ENCODE measurements around the gene SASH1. TPM values are rescaled to one million over a fixed set of nuclear protein-coding genes. Genes with fewer than 3 reads are reported as not detected.

Gene SASH1
- total RNA-seq, 1 experiment from 2014 or later = 33.2 TPM

DNA sequence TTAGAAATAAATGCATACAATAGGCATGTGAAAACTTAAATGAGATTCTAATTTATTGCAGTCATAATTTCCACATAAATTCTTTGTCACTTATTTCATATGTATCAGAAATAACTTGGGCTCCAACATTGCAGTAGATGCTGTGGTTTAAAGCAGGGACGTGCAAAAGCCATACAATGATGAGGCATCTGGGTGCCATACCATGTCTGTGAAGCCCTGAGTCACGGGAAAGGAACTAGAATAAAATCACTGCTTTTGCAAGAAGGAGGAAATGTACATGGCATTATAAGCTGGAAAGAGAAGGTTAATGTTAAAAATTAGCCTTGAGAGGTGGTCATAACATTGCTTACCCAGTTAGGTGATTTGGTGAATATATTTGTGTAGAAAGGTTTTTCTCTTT is 180.4 kb downstream of the SASH1 start:
- no peaks in the 10 kb centered on the region for H3K9me3 Mint-ChIP-seq
- Histone ChIP-seq H2BK120ac (ENCODE audit: low read depth, low read length, poor library complexity, severe bottlenecking) (no peak overlapping the region), H3K27me3 (ENCODE audit: insufficient read depth, low read length) (no peaks in the 10 kb centered on the region), H2BK12ac (ENCODE audit: insufficient read length, low read depth, low read length) (no peak overlapping the region), H4K8ac (replicated peaks; ENCODE audit: insufficient read length, low read depth, low read length) (no peak overlapping the region), H3K23me2 (ENCODE audit: insufficient read length, low read depth, low read length, poor library complexity, severe bottlenecking) (no peaks in the 10 kb centered on the region), H3K4ac (ENCODE audit: low read depth, low read length) (no peak overlapping the region), H4K91ac (ENCODE audit: insufficient read length, low read depth, low read length) (no peak overlapping the region), H2BK5ac (ENCODE audit: insufficient read length, low read length) (no peak overlapping the region), H3K4me1 (ENCODE audit: insufficient read depth, low read length) (peaks cover 2% of the 10 kb centered on the region; the same call in 1 of the 2 replicates), H3K79me2 (ENCODE audit: insufficient read depth, low read length) (no peaks in the 10 kb centered on the region), H3K9ac (ENCODE audit: extremely low read depth, insufficient read length, low read length) (no peak overlapping the region), H3T11ph (ENCODE audit: low read length) (no peak overlapping the region), H2BK20ac (ENCODE audit: low read depth, low read length, poor library complexity, severe bottlenecking) (no peak overlapping the region), H3K79me1 (ENCODE audit: insufficient read depth, low read depth, low read length, poor library complexity, severe bottlenecking) (no peaks in the 10 kb centered on the region), H2AK5ac (ENCODE audit: insufficient read length, low read length) (no peak overlapping the region), H4K20me1 (ENCODE audit: control insufficient read depth, insufficient read depth, insufficient read length) (no peaks in the 10 kb centered on the region), H2BK15ac (ENCODE audit: low read depth, low read length) (no peak overlapping the region), H3K9me3 (ENCODE audit: control insufficient read depth, low read depth, low read length) (no peaks in the 10 kb centered on the region), H2AFZ (ENCODE audit: low read length) (no peak overlapping the region), H3K27ac (ENCODE audit: insufficient read length, low read depth, low read length) (no peak overlapping the region), H3K18ac (ENCODE audit: insufficient read length, low read depth, low read length) (no peak overlapping the region), H3K56ac (ENCODE audit: insufficient read length, low read depth, low read length) (no peak overlapping the region), H3K23ac (ENCODE audit: insufficient read length, low read depth, low read length) (no peak overlapping the region), H3K4me2 (ENCODE audit: insufficient read depth, insufficient read length, low read length) (no peak overlapping the region), H4K5ac (ENCODE audit: insufficient read length, low read depth, low read length) (no peak overlapping the region), H3K14ac (ENCODE audit: insufficient read depth, low read length) (no peak overlapping the region)
- H3K4me3 Mint-ChIP-seq = no peak overlapping the region
- H3K36me3 Mint-ChIP-seq (ENCODE audit: insufficient read depth in 1 of 3, low read depth in 3 of 3) = peaks cover 40 to 56% (median 52%) of the 10 kb centered on the region in 3 experiments
- no peaks in the 10 kb centered on the region for H3K27me3 Mint-ChIP-seq (ENCODE audit: low read depth)
- H3K27ac Mint-ChIP-seq = peak overlapping the region in 2 of 3 experiments; percentile 38 to 55; a peak in 1 of 7 replicates
- DNase-seq = no peak
- WGBS (ENCODE audit: extremely low coverage, insufficient read length, low lambda C conversion rate) = no CpG with 5 or more reads among the region's 2 CpGs
- peaks cover 28 to 47% of the 10 kb centered on the region in 2 experiments for H3K4me1 Mint-ChIP-seq
- TF ChIP-seq, protein P1, sequence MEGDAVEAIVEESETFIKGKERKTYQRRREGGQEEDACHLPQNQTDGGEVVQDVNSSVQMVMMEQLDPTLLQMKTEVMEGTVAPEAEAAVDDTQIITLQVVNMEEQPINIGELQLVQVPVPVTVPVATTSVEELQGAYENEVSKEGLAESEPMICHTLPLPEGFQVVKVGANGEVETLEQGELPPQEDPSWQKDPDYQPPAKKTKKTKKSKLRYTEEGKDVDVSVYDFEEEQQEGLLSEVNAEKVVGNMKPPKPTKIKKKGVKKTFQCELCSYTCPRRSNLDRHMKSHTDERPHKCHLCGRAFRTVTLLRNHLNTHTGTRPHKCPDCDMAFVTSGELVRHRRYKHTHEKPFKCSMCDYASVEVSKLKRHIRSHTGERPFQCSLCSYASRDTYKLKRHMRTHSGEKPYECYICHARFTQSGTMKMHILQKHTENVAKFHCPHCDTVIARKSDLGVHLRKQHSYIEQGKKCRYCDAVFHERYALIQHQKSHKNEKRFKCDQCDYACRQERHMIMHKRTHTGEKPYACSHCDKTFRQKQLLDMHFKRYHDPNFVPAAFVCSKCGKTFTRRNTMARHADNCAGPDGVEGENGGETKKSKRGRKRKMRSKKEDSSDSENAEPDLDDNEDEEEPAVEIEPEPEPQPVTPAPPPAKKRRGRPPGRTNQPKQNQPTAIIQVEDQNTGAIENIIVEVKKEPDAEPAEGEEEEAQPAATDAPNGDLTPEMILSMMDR (conservative IDR thresholded peaks at IDR 0.05) = no peak
